ENCODE results near the gene XRCC3.
"Not testable (repeated sequence)": the region's sequence is repeated elsewhere in the genome, so short reads cannot be mapped to it uniquely, and the experiment has no call there.

Gene XRCC3

DNA sequence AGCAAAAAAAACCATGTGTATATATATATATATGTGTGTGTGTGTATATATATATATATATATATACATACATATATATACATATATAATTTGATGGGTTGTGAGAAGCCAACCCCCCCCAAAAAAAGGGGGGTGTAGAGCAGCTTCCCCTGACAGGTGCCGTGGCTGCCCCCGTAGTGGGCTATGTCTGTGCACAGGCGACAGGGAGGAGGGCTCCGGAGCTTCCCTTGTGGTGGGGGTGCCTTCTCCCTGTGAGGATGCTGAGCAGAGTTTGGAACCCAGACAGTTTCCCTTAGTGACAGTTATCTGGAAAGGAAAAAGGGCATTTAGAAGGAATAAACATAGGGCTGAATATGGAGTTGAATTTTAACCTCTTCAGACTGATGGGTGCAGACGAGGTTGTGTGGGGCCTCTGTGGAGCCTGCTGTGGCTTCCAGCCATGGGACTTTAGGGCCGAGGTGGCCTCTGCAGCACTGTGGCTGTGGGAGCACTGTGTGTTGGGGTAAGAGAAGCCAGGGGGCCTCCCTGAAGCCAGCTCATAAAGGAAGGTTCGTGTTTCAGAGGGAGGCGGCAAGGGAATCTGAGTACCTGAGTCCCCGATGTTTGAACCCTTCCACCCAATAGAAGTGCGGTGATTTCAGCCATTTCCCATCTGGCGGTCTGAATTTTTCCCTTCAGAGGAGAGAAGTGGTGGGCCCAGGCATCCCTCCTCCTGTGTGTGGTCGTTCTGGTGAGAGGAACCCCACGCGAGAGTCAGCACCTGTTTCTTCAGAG lies 19.8 kb downstream of the XRCC3 start:
- in situ Hi-C loops (cut with MboI; ENCODE audit: low sequenced_read_pairs) = no loop called here

DNA sequence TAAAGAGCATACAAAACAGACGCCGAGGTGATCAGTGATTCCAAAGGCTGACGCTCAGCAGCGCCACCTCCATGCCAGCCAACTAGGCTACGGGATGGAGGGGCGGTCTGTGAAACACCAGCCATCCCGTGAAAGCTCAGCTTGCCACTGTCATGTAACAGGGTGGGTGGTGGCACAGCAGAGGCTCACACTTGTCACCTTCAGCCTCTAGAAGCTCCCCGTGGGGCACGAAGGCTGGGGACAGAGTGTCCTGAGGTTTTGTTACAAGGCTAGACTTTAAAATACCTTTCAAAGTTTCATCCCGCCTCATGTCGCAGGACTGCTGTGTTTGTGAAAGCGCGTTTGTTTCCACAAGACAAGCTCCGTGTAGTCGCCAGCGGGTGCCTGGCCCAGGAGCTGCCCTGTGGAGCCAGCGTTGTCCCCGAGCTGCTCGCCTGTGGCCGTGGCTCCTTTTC lies 20.7 kb downstream of the XRCC3 start:
- in situ Hi-C loops (cut with MboI; ENCODE audit: low sequenced_read_pairs) = no loop called here

DNA sequence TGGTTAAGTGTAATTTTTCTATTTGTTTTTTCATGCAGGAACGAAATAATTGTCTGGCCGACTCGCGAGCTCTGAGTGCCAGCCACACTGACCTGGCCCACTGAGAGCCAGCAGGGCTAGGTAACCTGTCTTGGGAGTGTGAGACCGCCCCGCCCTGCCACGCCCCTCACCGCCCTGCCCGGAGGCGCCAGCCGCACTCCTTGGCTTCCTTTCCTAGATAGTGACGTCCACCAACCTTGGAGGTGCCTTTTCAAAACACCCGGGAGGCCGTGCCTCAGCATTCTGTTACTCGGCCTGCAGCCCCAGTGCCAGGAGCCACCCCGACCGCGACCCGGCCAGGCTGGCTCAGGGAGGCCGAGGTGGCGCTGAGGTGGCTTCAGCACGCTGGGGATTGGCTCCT lies 21.7 kb downstream of the XRCC3 start:
- in situ Hi-C loops (cut with MboI; ENCODE audit: low sequenced_read_pairs) = no loop called here

DNA sequence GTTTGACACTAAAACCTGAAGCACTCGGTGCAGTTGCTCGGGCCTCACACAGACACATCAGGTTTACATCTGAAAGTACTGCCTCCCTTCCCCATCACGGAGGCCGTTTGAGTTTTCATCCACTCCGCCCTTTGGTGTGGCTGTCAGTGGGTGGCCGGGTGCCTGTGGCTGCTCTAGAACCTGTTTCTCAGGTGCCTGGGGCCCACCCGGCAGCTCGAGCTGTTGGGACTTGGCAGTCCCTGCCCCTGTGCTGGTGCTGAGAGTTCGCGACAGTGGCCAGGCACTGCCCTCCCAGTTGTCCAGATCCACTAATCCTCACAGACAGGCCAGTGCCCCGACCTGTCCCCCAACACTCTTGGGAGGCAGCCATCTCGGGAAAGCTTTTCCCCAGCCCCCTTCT lies 22.4 kb downstream of the XRCC3 start:
- in situ Hi-C loops (cut with MboI; ENCODE audit: low sequenced_read_pairs) = no loop called here

DNA sequence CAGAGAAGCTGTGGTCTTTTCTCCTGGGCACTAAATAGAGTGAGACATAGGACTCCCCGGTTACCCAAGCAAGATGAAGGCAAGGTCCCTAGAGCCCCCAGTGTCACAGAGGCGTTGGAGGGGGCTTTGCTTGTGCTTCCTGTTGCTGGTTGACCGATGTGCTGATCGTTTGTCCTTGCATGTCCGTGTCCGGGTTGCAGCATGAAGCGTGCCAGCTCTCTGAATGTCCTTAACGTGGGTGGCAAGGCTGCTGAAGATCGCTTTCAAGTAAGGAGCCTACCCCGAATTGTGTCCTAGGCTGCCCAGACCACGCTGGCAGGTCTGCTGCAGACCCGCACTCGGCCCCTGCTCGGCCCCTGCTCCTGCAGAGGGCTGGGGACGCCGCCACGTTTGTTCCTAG lies 23.1 kb downstream of the XRCC3 start:
- in situ Hi-C loops (cut with MboI; ENCODE audit: low sequenced_read_pairs) = no loop called here

DNA sequence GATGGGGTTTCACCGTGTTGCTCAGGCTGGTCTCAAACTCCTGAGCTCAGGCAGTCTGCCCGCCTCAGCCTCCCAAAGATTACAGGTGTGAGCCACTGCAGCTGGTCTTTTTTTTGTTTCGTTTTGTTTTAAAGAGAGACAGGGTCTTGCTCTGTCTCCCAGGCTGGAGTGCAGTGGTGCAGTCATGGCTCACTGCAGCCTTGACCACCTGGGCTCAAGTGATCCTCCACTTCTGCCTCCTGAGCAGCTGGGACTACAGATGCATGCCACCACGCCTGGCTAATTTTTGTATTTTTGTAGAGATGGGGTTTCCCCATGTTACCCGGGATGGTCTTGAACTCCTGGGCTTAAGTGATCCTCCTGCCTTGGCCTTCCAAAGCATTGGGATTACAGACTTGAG lies 23.6 kb downstream of the XRCC3 start:
- in situ Hi-C loops (cut with MboI; ENCODE audit: low sequenced_read_pairs) = not testable (repeated sequence)

DNA sequence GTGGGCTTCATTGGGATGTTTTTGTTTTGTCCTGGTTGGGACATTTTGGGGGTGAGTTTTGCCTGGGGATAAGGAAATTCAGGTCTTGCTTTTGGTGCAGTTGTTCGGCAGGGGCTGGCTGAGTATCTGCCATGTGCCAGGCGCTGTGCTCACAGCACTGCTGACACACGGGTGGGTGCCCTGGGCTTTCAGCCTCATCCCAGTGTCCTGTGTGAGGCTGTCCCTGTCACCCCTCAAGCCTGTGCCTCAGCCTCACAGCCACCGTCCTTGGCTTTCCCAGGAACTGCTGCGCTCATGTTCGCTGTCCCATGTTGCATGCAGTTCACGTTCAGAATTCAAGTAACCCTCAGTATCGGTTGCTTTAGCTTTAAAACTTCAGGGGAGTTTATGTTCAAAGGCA lies 24.9 kb downstream of the XRCC3 start:
- in situ Hi-C loops (cut with MboI; ENCODE audit: low sequenced_read_pairs) = no loop called here

DNA sequence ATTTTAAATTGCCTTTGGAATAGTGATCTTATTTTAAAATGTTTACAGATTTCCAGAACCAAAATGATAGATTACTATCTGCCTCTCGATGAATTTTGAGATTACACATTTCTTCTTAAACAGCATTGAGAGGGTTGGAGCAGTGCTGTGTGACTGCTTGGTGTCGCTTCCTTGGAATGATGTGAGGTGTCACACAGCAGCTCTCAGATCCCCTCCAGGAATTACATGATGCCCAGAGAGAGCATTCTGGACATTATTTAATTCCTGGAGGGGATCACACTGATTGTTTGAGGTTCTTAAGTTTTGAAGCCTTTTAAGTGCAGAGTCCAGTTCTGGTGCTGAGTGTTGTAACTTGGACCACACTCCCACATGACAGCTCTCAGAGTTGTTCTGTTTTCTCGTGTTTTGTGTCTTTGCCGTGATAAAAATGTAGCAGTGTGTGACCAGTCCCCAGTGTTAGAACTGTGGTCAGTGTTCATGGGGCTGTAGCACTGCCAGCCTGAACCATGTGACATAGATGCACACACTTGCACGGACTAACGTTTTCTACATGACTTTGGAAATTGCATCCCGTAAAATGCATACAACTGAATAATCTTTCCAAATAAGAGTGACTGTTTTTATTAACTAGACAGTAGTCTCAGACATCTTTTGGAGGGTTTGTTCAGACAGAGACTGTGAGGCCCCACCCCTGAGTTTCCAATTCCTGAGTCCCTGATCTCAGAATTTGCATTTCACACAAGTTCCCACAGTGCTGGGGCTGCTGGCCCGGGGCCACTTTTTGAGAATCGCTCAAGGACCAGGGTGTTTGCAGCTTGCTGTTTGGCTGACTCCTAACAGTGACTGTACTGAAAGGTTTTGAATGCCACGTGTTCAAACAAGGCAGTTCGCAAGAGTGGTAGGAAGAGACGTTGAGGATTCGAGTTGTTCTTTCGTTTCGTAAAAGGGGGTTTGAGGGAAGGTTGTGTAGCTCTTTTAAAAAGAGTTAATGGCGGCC lies 26.0 kb downstream of the XRCC3 start:
- in situ Hi-C loops (cut with MboI; ENCODE audit: low sequenced_read_pairs) = loop anchor here (10.0 kb wide), 1 partner anchor 114 kb away; no protein-coding TSS in a partner anchor

DNA sequence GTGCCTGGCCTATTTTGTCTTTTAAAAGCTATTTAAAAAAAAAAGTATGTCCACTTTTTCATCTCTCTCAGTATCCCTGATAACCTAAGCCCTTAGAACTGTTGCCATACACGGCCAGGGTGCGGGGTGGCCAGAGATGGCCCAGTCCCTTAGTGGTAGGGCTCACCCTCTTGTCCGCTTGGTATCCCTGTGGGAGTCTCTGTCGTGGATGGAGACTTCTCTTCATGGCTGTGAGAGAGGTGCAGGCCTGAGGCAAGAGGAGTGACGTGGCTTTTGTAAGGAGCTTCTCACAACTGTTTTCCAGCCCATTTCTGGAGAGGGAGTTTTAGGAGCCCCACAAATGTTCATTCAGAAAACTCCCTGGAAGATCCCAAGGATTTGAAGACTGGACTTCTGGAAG lies 26.8 kb downstream of the XRCC3 start:
- in situ Hi-C loops (cut with MboI; ENCODE audit: low sequenced_read_pairs) = loop anchor here (10.0 kb wide), 1 partner anchor 114 kb away; no protein-coding TSS in a partner anchor

DNA sequence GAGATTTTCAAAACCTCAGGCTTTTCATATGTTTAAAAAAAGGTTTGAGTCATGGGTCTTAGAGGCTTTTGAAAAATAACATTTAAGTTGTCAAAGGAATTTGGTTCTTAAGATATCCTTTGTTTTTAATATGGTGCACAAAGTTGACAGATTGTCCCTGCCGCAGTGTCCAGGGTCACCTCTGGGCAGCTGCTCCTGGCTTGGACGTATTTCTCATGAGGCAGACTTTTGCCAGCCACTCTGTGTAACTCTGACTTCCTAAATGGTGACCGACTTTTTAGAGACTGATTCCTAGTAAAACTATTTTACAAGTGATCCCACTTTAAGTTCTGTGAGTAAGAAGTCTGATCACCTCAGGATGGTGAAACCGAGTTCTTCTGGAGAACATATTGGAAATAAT lies 27.5 kb downstream of the XRCC3 start:
- in situ Hi-C loops (cut with MboI; ENCODE audit: low sequenced_read_pairs) = loop anchor here (10.0 kb wide), 1 partner anchor 113 kb away; no protein-coding TSS in a partner anchor

DNA sequence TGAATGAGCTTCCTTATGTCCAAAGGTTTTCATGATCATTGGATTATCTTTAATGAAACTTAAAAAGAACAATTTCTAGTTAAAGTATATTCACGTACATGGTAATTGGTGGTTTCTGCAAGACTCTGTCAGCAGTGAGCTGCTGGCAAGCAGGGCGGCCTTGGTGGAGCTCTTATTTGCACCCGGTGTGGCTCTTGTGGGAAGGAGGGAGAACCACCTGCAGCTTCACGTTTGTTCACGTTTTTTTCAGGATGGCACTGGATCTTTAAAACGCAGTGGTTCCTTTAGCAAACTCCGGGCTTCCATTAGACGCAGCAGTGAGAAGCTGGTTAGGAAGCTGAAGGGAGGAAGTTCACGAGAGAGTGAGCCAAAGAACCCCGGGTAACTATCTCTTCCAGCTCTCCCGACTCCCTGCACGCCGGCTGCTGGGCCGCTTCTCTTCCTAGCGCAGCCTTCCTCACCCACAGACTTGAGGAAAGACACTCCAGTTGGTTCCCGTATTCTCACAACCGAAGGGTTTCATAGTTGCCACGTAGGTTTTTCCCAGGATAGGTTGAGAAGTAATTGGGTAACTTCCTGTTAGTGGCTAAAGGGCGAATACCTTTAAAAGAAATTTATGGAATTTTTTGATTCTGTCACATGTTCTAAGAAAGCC lies 28.3 kb downstream of the XRCC3 start:
- in situ Hi-C loops (cut with MboI; ENCODE audit: low sequenced_read_pairs) = loop anchor here (10.0 kb wide), 1 partner anchor 112 kb away; no protein-coding TSS in a partner anchor

DNA sequence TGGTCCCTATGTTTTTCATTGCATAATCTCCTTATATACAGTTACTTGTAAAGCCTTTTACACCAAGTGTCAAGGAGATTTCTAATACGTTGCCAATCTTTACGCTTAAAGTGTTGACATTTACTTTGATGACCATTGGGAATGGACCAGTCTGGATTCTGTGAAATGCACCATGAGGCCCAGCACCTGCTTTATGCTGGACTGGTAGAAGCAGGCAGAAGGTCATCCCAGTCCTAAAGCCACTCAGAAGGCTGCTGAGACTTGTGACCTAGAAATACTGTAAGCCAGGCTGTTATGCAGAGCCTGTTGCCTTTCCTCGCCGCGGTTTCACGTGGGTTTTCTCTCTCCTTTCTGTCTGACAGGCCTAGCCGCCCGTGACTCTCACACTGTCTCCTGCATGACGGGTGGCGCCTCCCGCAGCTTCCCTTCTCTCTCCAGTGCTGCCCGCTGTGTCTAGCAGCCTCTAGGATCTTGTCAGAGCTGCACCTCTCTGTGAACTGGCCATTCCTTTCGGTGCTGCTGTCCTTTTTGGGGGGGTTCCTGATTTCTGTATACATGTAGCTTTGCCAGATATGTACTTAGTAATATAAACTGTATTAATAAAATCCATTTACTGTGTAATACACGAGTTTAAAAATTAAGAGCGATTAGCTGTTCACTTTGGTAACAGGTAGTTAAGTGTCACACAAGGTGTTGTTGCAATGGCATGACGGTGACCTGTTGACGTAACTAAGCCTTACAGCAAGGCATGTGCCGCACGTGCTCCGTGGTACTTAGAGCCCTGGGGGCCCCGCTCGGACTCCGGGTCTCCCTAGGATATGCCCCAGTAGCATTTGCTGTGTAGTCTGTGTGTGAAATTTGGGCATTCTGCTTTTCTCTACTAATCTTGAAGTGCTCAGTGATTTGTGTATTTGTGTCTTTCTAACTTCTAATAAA lies 29.7 kb downstream of the XRCC3 start:
- in situ Hi-C loops (cut with MboI; ENCODE audit: low sequenced_read_pairs) = loop anchor here (10.0 kb wide), 1 partner anchor 111 kb away; no protein-coding TSS in a partner anchor

DNA sequence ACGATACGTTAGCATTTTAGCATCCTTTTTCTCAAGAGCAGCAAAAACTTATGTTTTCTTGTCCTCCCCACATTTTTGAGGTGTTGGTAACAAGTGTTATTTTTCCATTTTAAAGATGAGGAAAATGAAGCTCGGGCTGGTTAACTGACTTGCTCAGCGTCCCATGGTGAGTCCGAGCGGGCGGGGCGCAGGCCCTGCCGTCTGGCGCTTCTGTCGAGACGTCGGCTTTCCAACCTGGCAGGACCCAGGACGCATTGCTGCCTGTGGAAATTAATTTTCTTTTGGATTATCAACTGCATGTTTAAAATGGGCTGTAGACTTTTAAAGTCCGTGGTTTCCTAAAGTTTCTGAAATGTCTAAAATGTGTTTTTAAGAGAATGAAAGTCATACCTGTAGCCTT lies 30.4 kb downstream of the XRCC3 start:
- in situ Hi-C loops (cut with MboI; ENCODE audit: low sequenced_read_pairs) = loop anchor here (10.0 kb wide), 1 partner anchor 110 kb away; no protein-coding TSS in a partner anchor

DNA sequence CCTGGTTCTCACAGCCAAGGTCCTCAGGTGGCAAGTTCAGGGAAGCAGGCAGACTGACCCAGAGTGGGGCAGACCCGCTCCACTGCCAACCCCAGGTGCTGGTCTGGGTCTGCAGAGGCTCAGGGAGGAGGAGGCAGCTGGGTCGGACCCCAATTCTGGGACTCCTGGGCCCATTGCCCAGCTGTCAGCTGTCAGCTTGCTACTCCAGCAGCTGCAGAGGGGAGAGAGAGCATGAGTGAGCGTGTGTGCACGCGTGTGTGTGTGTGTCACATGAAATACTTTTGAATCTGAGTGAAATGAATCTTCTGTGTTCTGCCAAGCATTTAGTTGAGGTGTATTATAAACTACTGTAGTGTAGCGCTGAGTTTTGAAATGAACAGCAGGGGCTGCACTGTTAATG lies 30.8 kb downstream of the XRCC3 start:
- in situ Hi-C loops (cut with MboI; ENCODE audit: low sequenced_read_pairs) = loop anchor here (10.0 kb wide), 1 partner anchor 110 kb away; no protein-coding TSS in a partner anchor

DNA sequence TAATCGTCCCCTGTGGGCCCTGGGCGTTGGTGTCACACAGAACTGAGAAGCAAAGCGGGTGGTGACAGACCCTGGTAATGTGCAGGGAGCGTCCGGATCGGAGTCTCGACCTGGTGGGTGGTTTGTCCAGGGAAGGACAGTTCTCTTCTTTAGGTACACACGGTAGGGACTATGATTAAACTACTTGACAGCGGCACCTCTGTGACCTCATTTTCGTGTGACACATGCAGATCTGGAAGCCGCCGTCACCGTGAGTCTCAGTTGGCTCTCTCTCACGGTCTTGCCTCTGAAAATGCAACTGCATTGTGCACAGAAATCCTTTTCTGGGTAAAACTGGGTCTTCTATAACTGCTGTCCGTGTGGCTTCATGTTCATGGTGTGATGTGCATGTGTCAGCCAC lies 32.1 kb downstream of the XRCC3 start:
- in situ Hi-C loops (cut with MboI; ENCODE audit: low sequenced_read_pairs) = loop anchor here (10.0 kb wide), 1 partner anchor 108 kb away; no protein-coding TSS in a partner anchor

DNA sequence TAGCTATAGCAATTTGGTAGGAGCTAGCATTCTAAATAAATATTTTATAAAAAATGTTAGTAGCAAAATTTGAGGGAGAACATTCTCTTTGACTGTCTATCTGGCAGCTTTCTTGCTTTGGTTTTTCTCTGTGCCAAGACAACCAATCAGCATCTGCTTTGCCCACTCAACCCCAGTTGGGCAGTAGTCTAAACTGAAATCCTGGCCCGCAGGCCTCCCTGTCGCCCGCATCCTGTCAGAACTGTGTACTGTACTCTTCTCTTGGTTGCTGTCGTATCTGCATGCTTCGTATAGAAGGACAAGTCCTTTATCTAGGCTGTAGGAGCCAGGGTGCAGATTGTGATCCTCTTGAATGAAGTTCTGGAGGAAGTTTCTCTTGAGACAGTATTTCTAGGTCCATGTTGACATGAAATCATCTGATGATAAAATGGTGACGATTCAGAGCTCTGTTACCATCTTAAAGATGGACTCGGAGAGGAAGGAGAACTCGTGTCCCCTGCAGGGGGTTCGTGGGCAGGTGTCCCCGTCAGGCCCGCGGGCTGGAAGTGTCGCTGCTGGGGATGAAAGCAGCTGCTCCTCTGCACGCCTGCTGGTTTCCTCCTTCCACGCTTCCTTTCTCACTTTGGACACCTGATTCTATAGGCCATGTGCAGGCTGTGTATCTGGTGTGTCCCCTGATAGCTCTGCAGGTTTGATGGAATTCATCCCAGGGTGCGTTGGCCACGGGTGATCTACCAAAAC lies 34.6 kb downstream of the XRCC3 start:
- in situ Hi-C loops (cut with MboI; ENCODE audit: low sequenced_read_pairs) = loop anchor here (10.0 kb wide), 1 partner anchor 106 kb away; no protein-coding TSS in a partner anchor

DNA sequence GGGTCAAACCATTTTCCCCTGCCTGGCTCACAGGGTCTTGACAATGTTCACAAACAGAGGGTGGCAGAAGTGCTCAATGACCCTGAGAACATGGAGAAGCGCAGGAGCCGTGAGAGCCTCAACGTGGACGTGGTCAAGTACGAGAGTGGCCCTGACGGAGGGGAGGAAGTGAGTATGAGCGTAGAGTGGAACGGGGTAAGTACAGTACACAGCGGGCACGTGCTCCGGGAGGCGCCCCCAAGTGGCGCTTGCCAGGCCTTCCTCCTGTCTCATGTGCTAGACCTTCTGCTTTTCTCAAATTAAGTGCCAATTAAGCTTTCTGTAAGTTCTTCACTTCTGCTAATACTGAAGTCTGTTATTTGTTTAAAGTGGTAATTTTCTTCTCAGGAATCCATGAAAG lies 35.9 kb downstream of the XRCC3 start:
- in situ Hi-C loops (cut with MboI; ENCODE audit: low sequenced_read_pairs) = no loop called here

DNA sequence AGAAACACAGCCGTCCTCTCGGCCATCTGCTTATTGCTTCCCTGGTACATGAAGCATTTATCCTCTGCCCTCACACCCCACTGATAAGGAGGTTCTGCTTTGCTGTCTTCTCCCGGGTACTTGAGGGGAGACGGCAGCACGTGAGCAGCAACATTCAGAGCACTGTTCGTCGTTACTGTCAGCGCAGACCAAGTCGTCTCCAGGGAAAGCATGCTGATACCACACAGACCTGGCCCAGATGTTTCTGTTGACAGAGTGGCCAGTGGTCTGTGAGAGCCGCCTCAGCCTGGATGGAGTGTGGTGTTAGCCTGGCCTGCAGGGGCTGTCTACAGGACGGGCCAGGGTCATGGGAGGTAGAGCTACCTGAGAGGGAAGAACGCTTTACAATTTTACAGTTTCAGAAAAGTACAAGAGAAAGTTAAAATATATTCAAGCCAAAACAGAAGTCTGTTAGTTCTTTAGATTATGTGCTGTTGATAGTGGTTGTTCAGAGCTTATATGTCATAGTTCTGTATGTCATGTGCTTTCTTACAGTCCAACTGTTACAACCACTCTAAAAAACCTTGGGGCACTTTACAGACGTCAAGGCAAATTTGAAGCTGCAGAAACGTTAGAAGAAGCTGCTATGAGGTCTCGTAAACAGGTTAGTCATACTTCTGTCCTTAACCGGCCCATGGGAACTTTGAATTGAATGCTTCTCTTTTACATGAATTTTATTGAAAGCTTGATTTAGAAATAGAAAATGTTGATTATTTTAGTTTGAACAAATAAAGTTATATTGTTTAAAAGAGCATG lies 38.2 kb downstream of the XRCC3 start:
- in situ Hi-C loops (cut with MboI; ENCODE audit: low sequenced_read_pairs) = no loop called here
